GM19463 (cell line): ENCODE measurements around the gene SLC49A3.
A peak's percentile ranks its signal among the peaks of the same experiment; 100 is the strongest.

Source experiments
- ATAC-seq: cut with Tn5 transposase; IDR thresholded peaks from one replicate; pipeline ENCODE4 v1.9.1; 2021; ENCODE audit warnings: mild to moderate bottlenecking, moderate library complexity; ENCODE audit not compliant: unreplicated experiment

Gene SLC49A3

DNA sequence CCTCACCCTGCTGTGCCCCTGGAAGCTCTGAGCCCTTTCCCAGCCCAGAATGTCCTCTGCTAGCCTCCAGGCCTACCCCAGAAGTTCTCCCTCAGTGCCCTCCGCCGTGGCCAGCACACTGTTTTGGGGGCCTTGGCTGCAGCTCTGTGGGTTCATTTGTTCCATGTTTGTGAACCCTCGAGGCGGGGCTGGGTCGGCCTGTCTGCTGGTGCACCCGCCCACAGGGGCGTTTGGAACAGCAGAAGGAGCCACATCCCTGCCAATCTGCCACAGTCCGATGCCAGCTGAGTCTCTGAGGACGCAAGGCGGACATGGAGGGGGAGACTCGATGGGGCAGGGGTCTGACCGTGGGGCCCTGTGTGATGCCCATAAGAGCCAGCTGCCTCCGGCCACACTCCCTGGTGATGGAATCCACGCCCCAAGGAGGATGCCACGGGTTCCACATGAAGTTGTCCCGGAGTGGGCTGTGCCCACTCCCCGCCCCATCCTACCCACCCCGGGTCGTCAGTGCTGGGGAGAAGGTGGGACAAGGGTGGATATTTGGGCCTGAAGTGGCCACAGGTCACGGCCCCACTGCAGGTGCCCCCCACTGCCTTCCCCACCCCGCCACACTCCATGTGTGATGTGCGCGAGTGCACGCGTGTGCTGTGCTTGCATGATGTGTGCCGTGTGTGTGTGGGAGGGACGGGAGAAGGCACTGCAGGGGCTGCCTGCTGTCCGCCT lies 22.0 kb downstream of the SLC49A3 start:
- ATAC-seq, result no peak

DNA sequence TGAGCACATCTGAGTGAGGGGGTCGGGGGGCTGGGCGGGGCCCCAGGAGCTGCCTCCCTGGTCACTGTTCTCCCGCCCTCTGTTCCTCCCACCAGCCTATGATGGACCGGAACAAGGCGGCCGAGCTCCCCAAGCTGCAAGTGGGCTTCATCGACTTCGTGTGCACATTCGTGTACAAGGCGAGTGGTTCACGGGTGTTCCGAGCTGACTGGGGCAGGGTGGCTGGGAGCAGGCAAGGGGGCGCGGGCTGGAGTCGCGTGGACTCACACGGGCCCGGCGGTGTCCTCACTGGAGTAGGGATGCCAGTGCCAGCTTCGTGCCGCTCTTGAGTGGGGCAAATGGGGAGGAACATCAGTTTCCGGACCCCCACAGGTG lies 22.5 kb downstream of the SLC49A3 start:
- ATAC-seq, result no peak

DNA sequence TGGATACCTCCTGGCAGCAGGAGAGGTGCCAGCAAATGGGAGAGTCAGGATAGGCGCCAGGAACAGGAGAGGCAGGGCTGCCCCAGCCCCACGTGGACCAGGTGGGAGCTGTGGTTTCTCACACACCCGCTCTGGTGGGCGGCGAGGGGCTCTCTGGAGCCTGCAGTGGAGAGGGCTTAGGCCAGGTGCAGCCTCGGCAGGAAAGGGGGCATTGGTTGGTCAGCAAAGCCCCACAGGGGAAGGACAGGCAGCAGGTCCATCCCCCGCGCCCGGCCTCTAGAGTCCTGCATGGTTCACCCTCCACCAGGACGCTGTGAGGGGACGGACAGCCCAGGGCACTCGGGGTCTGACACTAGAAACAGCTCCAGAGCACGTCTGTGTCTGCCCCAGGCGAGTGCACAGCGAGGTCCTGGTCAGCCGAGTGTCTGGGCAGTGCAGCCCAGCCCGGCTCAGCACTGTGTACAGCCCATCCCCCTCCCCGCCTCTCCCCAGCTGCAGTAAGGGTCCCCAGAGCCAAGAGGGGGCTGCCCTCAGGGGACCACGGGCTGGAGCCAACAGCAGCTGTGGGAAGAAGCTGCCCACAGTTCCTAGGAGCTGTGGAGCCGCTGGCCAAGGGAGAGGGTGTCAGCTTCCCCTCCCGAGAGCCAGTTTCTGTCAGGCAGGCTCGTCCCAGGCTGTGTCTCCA lies 23.1 kb downstream of the SLC49A3 start:
- ATAC-seq, result no peak

DNA sequence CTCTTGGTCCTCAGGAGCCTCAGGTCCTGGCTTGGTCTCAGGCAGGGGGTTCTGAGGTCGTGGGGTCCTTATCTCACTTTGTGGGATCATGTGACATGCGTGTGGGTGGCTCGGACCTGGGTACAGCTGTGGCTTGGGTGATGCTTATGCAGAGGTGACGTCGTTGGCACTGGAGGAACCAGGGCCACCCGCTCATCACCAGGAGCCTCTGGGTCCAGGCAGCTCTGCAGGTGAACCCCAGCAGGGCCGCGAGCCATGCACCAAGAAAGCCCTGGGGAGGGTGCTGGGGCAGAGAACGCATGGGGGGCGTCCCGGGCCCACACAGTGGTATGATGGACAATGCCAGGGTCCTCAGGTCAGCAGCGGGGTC lies 23.6 kb downstream of the SLC49A3 start:
- ATAC-seq, result no peak

DNA sequence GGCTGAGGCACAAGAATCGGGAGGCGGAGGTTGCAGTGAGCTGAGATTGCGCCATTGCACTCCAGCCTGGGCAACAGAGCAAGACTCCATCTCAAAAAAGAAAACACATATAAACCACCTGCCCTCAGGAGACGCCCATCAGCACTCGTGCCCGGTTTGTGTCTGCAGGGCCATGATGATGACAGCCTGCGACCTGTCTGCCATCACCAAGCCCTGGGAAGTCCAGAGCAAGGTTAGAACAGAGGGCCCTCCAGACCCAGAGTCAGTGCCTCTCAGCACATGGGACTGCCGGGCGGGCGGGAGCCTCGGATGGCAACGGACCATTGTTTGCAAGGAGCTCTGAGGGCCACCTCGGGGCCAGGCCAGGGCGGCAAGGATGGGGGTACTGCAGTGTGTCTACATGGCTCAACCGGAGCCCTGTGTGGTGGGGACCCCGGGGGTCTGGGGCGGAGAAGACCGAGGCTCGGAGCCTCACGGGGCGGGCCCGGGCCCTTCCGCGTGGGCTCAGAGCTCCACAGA lies 24.2 kb downstream of the SLC49A3 start:
- ATAC-seq, result no peak

DNA sequence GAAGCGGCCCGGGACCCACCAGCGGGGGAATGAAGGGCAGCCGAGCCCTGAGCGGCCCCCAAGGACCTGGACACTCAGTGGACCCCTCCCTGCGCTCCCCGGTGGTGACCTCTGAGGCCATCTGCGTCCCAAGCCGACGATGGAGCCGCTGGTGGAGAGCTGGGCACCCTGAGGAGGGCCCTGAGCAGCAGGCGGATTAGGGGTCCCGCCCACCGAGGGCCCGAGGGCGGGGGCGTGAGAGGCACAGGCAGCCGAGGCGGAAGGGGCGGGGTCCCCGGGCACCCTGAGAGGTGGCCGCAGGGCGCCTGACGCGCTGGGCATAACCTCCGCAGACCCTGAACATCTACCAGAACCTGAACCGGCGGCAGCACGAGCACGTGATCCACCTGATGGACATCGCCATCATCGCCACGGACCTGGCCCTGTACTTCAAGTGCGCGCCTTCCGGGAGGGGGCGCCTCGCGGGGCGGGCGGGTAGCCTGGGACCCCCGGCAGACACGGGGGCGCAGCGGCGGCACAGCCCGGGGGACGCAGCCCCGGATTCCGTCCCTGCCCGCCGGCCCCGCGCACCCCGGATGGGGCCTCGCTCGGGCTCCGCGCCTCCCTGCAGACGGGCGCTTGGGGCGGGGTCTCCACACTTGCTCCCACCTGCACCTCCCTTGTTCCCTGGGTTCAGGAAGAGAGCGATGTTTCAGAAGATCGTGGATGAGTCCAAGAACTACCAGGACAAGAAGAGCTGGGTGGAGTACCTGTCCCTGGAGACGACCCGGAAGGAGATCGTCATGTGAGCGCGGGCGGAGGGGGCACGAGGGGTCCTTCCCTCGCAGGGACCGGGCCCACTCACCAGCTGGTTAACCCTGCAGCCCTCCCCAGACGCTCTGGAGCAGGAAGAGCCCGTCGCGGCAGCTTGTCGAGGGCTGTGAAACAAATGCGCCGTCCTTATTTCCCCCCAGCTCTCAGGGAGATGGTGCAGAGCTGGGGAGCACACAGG lies 25.2 kb downstream of the SLC49A3 start:
- ATAC-seq, result peak; percentile 76

DNA sequence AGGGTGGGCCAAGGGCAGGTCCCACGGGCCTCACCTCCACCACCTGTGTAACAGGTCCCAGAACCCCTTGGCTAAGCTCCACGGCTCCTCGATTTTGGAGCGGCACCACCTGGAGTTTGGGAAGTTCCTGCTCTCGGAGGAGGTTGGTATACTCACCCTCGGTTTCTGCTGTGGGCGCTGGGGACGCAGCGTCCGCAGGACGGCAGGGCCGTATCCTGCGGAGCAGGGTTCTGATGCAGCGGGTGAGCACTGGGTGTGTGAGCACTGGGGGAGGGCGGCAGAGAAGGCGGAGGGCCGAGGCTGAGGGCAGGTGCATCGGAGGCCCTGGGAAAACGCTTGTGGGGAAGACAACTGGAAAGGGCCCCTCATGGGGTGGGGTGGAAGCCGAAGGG lies 25.9 kb downstream of the SLC49A3 start:
- ATAC-seq, result peak; percentile 8

DNA sequence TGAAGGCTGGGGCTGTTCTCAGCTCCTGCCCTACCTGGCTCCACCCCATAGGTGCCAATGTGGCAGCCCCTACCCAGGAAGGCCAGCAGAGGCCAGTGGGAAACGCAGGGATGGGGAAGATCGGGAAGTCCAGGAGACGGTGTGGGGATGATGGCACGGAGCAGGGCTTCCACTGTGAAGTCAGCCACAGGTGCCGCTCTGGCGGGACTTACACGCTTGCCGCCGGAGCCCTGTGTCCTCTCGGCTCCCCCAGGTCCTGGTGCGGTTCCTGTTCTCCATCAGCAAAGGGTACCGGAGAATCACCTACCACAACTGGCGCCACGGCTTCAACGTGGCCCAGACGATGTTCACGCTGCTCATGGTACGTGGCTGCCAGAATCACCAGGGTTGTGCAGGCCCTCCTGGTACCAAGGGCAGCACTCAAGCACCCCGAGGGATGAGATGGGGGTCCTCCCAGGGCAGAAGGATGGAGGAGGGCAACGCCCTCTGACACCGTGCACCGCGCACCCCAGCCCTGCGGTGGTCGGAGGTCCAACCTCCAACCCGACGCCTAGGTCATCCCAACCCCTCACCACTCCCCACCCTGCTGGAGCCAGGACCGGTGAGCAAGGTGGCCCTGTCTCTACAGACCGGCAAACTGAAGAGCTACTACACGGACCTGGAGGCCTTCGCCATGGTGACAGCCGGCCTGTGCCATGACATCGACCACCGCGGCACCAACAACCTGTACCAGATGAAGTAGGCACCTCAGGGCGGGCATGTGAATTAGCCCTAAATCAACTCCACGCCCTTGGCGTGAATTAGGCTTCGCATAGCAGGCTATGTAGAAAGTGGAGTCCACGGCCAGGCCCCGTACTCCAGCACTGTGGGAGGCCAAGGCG lies 26.8 kb downstream of the SLC49A3 start:
- ATAC-seq, result no peak

DNA sequence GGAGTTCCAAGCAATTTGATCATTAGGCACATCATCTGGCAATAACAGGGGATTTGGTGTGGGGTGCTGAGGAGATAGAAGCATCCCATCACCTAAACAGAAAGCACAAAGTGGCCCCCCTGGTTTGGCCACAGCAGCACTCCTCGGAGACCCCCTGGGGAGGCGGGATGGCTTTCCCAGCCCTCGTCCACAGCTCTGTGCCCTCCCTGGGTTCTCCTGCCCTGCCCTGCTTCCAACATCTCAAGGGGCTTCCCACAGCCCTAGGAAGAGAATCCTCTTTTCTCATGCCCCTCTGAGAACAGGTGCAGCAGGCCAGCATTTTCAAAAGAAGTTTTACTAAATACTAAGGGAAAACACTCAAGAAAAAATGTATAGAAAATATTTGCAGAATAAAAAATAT lies 27.7 kb downstream of the SLC49A3 start:
- ATAC-seq, result no peak

DNA sequence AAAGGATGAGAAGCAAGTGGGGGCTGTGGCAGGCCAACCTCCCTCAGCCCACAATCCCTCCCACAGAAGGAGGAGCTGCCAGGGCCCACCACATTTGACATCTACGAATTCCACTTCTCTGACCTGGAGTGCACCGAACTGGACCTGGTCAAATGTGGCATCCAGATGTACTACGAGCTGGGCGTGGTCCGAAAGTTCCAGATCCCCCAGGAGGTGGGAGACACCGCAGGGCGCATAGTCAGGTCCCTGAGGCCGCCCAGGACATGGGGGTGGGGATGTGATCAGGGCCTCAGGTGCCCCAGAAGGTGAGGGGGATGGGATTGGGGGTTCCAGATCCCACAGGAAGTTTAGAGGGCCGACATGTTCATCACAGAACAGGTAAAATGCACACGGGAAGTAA lies 28.6 kb downstream of the SLC49A3 start:
- ATAC-seq, result no peak

DNA sequence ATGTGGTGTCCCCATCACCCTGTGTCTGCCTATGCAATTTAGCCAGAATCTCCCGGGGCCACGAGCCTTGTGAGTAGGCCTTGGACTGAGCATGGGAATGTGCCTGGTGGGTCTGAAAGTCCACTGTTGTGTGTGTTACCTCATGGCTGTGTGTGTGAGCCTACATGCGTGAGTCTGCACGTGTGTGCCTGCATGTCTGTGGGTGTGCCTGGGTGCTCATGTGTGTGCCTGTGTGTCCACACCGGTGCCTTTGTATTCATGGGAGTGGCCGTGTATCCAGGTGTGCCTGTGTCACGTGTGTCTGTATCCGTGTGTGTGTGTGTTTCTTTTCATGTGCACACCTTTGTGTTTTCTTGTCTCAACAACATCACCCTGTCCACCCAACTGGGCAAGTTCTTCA lies 29.1 kb downstream of the SLC49A3 start:
- no peak for ATAC-seq

DNA sequence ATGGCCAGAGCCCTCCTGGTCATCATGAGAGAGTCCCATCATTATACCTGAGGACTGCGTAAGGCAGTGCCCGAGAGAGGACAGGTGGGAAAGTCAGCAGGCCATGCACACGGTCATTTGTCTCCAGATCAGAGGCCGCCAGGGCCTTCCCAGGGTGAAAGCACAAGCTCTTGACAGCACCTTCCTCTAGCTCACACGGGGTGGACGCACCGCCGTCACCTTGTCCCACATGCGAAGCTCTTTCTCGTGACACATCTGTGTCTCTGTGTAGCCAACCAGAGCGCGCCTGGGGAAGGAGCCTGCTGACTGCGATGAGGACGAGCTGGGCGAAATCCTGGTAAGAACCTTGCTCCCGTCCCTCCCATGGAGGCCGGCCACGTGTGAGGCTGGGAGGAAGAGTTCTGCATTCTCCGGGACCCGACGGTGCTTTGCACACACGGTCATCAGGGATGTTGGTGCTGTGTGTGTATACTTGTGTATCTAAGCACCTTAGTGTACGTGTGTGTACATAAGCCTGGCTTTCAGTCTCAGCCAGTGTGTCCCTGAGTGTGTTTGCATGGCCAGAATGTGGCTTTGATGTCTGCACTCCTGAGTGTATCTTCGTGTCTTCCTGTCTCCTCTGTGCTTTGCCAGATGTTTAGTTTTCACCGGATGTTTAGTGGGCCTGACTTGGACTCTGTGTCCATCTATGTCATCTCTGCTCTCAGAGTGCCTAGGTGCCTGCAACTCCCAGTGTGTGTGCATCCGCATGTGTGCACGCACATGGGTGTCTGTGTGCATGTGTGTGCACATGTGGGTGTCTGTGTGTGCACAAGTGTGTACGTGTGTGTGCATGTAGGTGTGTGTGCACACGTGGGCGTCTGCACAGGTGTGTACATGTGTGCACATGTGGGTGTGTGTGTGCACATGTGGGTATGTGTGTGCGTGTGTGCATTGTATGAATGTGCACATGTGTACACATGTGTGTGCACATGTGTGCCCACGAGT lies 30.0 kb downstream of the SLC49A3 start:
- ATAC-seq, result no peak

DNA sequence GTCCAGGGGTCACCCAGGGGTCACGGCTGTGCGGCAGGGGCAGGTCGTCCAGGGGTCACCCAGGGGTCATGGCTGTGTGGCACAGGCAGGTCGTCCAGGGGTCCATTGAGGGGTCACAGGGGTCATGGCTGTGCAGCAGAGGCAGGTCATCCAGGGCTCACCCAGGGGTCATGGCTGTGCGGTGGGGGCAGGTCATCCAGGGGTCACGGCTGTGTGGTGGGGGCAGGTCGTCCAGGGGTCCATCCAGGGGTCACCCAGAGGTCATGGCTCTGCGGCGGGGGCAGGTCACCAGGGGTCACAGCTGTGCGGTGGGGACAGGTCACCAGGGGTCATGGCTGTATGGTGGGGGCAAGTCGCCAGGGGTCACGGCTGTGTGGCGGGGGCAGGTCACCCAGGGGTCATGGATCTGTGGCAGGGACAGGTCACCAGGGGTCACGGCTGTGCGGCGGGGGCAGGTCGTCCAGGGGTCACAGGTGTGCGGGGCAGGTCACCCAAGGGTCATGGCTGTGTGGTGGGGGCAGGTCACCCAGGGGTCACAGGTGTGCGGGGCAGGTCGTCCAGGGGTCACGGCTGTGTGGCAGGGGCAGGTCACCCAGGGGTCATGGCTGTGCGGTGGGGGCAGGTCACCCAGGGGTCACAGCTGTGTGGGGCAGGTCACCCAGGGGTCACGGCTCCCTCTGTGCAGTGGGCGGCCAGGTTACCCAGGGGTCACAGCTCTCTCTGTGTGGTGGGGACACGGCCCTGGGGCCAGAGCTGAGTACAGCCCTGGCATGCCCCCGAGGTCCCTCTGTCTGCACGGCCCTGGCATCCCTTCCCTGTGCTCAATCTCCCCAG lies 30.9 kb downstream of the SLC49A3 start:
- no peak for ATAC-seq

DNA sequence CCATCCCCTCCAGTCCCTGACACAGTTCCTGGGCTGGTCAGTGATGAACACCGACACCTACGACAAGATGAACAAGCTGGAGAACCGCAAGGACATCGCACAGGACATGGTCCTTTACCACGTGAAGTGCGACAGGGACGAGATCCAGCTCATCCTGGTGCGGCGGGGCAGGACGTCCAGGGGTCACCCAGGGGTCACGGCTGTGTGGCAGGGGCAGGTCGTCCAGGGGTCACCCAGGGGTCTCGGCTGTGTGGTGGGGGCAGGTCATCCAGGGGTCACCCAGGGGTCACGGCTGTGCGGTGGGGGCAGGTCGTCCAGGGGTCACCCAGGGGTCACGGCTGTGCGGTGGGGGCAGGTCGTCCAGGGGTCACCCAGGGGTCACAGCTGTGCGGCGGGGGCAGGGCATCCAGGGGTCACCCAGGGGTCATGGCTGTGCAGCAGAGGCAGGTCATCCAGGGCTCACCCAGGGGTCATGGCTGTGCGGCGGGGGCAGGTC lies 31.6 kb downstream of the SLC49A3 start:
- ATAC-seq, result no peak

DNA sequence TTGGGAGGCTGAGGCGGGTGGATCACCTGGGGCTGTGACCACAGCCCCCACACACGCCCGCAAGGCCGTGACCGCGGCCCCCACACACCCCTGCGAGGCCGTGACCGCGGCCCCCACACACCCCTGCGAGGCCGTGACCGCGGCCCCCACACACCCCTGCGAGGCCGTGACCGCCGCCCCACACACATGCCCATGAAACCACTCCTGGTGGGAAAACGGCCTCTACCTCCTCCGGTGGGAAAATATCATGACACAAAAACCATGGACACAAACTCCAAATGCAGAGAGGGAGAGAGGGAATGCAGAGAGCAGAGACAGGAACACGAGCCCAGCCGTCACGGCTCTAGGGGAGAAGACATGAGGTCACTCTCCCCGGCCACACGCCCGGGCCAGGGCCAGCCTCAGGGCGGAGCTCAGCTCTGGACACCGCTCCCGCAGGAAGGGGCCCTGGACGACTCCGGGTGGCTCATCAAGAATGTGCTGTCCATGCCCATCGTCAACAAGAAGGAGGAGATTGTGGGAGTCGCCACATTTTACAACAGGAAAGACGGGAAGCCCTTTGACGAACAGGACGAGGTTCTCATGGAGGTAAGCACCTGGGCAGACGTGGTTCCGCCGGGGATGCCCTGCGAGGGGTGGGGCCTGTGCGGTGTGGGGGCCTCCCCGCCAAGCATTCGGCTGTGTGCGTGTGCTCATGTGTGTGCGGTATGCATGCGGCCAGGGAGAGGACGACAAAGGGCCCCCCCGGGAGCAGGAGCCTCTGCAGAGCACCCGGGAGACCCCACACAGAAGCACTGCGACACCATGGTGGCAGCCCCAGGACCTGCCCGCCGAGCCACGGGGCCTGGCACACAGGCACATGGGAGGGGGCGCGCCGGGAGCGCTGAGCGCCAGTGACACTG lies 32.3 kb downstream of the SLC49A3 start:
- no peak for ATAC-seq

DNA sequence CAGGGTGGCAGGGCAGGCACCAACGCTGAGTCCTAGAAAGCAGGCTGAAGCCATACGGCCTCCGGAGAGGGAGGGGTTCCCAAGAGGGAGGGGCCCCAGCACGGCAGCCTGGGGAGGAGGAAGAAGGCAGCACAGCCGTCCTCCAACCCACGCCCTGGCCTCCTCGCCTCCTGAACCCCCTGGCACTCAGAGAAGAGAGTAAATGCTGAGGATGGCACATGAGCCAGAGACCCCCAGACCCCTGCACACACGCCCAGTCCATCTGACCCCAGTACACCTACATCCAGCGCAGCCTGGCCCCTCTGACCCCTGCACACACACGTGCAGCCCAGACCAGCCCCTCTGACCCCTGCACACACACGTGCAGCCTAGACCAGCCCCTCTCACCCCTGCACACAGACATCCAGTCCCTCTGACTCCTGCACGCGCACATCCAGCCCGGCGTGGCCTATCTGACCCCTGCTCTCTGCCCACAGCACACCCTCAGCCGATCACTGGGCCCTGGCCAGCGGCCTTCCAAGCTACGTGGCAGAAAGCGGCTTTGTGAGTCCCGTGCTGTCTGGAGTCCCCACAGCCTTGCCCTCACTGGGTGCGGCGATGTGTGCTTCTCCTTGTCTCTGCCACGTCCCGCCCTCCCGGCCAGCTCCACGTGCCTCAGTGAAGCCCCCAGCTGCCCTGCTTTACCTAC lies 33.3 kb downstream of the SLC49A3 start:
- ATAC-seq, result no peak
